Stimulated activated CD8-positive, alpha-beta memory T cell treated with anti-CD3 and anti-CD28 coated beads, Interleukin-7, amount 100 ng/mL, for 4 hours (primary cell): ENCODE results near the gene ANKMY2.
"Not testable (repeated sequence)": the region's sequence is repeated elsewhere in the genome, so short reads cannot be mapped to it uniquely, and the experiment has no call there.

ENCODE experiments used
- DNase-seq, 2 donors: peaks; one replicate each; pipeline ENCODE4 v3.0.0-alpha.2; 2020; ENCODE audit warnings: low read depth in 2 of 2

ANKMY2 gene

DNA sequence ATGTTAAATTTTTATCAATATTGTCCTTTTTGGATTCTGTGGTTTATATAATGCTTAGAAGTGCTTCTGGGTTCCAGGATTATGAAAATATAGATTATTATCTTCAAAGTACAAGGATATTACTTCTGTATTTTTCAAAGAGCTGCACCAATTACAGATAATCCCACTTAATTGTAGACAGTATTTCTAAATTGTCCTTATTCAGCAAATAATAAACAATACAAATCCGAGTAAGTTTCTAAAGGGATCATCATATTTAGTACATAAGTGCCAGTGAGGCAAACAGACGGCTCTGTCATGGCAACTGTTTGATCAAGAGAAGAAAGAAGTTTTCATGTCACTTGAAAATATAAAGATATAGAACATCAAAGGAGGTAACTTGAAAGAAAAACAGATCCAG is 19.2 kb downstream of the ANKMY2 start:
- no peak for DNase-seq

DNA sequence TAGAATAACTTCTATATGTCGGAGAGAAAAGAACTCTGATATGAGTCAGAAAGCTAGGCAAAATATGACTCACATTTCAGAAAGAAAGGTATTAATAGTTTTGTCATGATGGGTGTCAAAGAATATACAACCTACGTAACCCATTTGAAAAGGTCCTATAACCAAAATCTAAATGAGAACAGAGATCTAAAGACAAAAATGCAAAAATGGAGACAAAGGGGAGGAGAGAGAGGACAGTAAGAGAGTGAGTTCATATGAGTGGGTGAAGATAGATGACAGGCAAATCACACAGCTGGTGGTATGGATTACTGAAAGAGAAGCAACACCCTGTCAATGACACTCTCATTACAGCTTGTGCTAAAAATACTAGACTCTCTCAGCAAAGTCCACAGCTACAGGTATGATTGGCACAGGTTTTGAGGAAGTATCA is 25.6 kb downstream of the ANKMY2 start:
- DNase-seq = no peak

DNA sequence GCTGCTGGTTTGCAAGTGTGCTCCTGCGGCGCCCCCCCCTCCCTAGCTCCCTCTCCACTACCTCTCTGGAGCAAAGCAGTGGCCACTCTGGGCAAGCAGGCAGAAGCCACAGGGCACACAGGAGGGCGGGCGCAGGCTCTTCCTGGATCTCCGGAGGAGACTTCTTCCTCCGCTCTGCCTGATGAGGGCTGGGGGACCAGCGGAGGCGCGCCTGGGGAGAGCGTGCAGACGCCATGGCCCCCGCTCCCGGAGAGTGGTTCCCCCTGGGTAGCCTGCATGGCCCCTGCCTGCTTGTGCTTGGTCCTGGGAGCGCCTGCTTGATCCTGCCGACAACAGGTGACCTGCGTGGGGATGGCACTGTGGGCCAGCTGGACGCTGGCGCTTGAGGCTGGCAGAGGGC is 29.0 kb downstream of the ANKMY2 start:
- no peak for DNase-seq

DNA sequence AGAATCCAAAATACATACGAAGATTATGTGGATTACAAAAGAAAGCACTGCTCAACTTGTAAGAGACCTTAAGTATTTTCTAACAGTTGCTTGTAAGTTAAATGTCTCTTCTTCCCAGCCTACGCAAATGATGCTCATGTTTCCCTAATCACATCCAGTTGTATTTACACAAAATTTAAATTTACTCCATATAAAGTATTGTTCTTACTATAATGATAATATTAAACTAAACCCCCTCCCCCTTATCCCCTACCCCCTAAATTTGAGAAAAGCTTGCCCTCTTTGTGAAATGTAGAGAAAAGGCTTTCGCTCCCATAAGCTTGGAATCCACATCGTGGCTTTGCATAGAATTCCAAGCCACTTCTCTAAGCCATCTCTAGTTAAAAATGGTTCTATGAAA is 29.4 kb downstream of the ANKMY2 start:
- no peak for DNase-seq

DNA sequence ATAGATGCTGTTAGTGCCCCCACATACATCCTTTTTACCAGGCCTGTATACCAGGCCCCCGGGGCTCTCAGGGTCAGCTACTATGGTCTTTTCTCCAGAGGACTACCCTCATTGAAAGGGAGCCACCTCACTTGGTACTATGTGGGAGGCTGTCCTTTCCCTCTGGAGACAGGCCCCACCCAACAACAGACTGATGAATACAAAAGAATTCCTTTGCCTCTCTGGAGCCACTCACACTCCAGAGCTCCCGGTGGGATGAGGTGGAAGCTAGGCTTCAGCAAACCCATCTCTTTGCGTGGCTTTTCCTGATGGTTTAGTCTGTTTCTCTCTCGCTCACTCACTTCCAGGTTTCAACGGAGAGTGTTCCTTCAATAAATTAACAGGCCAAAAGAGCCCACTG is 30.3 kb downstream of the ANKMY2 start:
- no peak for DNase-seq

DNA sequence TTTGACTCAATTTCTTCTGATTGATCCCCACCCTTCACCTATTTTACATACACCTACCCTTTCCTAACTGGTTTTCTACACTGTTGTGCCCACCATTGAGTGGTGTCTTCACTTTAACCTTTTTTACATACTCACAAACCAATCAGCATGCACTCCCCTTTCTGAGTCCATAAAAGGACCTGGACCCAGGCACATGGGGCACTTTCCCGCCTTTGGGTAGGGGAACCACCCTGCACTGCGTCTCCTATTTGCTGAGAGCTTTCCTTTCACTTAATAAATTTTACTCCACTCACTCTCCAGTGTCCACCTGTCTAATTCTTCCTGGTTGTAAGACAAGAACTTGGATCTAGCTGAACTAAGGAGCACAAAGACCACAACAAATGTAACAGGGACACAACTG is 33.8 kb downstream of the ANKMY2 start:
- DNase-seq = no peak

DNA sequence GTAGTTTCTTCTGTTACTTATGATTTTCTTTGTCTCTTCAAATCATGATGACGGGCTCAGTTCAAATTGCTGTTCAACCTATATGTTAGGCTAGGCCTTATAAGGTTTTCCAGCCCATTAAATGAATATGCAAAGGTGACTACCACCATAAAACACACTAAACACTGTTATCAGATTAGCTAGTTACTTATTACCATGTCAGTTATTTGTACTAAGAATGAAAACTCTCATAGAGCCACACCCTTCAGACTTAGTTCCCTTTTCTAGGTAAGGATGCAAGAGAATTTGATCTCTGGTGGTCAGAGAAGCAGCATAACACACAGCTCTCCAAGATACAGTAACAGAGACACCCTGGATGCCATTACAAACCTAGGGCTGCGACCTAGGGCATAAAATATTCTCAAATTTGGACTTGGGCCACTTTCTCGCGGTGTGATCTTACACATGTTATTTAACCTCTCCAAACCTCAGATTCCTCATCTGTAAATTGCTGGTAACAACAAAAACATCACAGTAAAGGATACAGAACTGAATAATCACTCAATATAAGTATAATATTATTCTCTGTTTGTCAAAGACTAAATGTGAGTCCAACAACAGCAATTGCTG is 35.6 kb downstream of the ANKMY2 start:
- DNase-seq = no peak

DNA sequence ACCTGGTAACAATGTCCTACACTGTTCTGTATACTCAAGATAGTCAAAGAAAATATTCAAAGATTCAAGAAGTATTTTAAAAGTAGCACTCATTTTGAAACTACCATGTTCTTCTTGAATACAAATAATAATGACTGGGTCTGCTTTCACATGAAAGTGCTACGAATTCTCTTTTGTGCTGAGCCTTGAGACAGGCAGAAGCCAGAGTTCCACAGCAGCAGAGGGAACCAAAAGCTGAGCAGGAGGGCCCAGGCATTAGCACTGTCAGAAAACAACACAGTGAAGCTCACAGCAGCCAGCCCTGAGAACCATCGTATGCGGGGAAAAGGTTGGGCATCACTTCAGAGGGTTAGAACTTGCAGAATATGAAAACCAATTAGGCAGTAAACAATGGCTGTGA is 38.9 kb downstream of the ANKMY2 start:
- no peak for DNase-seq

DNA sequence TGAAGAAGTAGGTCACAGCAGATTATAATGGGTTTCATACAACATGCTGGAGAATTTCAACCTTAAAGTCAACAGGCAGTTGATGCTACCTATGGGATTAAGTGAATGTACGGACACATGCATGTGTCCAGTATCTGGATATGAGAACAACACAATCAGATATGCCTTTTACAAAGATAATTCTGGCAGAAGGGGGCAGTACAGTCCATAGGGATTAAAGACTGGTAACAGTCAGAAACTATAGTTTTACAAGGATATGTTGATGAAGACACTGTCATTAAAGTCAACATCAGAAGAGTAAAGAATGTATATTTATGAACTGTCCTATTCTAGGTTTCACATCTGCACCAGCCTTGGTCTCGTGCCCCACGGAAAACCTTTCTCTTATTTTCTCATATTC is 41.5 kb downstream of the ANKMY2 start:
- DNase-seq = no peak

DNA sequence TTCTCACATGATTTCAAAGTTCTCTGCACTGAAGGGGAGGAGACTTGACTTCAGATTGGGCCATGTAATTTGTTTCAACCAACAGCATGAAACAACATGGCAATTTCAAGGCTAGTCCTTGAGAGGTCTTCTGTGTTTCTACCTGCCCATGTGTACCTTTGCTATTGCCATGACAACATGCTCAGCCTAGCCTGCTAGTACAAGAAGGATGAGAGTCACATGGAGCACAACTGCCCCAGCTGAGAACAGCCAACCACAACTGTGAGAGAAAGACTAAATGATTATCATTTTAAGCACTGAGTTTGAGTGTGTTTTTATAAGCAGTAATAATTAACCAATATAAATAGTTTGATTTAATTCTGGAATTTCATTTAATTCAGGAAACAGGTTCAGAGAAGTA is 41.9 kb downstream of the ANKMY2 start:
- DNase-seq = no peak

DNA sequence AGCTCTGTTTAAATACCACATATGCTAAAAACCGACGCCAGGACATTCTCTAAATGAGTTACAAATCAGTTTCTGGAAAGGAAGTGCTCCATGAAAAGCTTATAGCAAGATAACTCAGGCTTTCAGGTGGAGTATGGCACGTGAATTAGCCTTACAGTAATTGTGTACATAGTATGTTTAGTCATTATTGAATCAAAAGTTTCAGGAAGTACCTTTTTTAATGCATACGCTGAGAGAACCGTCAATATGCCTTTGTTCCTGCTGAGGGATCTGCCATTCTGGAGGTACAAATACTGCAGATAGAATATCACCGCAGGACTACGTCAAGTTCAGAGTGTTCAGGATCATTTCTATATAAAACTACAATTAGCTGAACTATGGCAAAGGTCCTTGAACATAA is 45.7 kb downstream of the ANKMY2 start:
- DNase-seq = no peak

DNA sequence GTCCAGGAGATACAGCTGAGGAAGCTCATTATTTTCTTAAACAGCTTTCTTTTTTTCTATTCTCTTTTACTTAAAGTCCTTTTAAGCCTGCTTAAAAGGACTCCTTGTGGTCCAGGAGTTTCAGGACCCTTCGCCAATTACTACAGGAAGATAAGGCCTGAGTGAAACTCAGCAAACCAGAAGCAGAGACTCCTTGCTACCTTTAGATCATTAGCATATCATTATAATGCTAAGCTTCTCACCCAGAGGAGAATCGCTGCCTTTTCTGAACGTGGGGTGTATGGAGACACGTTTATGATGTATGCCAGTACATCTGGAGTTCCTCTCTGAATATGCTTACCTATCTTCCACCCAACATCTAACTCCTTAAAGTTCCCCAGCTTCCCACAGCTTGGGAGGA is 47.5 kb downstream of the ANKMY2 start:
- DNase-seq = no peak

DNA sequence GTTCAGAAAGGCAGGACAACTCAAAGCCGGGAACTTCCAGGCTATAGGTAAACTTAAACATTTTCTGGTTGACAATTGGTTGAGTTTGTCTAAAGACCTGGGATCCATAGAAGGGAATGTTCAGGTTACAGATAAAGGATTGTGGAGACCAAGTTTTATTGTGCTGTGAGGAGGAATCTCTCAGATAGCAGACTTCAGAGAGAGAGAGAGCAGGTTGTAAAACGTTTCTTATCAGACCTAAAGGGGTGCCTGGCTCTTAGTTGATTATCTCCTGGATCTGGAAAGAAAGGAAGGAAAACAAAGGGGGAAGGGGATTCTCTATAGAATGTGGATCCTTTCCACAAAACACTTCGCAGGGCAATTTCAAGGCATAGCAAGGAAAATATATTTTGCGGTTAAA is 50.0 kb downstream of the ANKMY2 start:
- not testable (repeated sequence) for DNase-seq

DNA sequence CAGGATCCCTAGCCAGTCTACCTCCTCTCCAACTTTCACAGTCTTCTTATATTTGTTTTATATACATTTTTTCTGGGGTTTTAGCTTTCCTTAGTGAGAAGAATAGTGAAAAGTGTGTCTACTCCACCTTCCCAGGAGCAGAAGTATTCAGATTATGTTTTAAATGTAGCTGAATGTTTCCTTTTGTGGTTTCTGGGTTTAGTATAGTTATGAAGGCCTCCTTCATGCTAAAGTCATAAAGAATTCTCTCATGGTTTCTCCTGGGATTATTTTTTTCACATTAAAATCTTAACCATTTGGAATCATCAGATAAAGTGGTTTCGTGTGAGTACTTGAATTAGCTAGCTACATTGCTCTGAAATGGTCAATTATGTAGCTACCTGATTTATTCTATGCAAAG is 50.9 kb downstream of the ANKMY2 start:
- no peak for DNase-seq

DNA sequence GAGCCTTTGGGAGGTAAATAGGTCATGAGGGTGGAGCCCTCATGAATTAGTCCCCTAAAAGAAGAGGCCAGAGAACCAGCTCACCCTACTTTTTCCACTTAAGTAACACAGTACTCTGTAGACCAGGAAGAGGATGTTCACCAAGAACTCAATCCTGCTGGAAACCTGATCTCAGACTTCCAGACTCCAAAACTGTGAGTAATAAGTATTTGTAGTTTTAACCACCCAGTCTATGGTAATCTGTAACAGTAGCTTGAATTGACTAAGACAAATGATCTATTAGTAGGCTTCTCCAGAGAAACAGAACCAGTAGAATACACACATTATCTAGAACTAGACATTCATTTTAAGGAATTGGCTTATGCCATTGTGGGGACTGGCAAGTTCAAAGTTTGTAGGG is 51.5 kb downstream of the ANKMY2 start:
- no peak for DNase-seq

DNA sequence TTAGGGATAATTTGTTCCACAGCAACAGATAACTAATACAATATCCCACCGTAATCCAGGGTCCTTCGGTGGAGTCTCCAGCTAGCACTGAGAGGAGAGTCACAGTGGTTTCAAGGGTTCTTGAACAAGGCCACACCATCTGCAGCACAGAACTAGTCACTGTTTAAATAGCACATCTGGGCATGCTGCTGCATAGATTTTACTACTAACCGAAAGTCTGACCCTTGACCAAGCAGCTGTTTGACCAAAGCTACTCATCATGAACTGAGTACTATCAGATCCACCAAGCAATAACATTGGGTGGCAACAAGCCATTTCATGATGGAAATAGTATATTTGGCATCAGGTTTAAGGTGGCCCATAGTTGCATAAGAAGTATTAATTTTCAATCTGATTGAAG is 53.2 kb downstream of the ANKMY2 start:
- DNase-seq = no peak

DNA sequence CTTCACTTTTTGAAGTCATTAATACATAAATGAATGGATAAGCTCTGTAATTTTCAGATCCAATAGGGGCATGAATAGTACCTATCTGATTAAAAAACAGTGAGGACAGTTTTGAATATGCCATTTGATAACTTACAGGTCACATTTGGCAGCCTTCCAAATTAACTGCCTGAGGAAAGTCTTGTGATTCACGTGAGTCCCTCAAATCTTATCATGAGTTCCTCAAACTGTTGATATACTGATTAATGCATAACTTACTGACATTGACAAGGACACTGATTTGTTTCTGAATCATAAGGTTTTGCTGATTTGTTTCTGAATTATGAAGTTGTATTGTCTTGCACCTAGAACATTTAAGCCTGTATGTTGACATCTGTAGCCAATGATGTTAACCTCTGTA is 55.1 kb downstream of the ANKMY2 start:
- DNase-seq = no peak

DNA sequence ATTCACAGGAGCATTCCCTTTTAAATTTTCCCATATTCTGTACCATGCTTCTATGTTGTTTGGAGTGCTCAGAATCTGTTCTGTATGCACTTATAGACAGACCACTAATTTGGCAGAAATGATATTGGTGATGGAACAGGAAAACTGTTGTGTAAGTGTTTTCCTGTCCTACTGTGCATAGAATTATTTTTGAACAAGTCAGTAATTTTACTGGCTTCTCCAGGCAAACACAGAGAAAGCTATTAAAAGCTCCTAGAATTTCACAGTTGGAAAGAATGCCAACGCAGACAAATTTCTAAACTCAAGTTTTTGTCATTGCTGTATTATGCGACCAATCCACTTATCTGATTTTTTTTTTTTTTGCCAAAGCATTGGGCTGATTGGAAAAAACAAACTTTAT is 55.7 kb downstream of the ANKMY2 start:
- no peak for DNase-seq

DNA sequence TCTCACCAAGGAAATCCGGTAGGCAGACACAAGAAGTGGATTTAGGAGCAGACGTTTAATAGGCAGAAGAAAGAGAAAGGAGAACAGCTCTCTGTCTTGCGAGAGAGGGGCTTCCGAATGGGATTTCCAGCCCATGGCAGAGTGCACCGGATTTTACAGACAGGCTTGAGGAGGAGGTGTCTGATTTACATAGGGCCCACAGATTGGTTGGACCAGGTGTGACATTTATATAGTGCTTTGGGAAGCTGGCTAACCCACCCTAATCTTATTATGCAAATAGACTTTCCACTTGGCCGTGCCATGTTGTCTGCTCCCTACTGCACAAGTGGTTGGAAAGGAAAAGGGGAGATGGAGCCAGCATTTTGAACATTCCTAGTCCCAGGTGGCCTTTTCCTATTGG is 57.8 kb downstream of the ANKMY2 start:
- DNase-seq = no peak

DNA sequence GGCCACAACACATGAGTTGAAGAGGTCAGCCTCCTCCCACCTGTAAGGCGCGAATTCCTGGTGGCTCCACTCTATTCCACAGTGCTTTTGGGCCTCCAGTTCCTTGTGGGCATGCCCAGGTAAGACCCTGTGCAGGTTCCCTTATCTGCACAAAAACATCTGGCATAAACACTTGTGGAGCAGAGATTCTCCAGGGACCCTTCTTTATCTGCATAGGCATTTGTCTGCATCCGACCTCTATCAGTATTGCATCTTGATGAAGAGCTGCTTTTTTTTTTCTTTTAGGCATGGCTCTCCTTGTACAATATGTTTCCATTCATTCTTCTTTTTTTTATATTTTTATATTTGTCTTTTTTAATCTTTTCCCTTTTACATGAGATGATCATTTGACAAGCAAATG is 58.4 kb downstream of the ANKMY2 start:
- no peak for DNase-seq

DNA sequence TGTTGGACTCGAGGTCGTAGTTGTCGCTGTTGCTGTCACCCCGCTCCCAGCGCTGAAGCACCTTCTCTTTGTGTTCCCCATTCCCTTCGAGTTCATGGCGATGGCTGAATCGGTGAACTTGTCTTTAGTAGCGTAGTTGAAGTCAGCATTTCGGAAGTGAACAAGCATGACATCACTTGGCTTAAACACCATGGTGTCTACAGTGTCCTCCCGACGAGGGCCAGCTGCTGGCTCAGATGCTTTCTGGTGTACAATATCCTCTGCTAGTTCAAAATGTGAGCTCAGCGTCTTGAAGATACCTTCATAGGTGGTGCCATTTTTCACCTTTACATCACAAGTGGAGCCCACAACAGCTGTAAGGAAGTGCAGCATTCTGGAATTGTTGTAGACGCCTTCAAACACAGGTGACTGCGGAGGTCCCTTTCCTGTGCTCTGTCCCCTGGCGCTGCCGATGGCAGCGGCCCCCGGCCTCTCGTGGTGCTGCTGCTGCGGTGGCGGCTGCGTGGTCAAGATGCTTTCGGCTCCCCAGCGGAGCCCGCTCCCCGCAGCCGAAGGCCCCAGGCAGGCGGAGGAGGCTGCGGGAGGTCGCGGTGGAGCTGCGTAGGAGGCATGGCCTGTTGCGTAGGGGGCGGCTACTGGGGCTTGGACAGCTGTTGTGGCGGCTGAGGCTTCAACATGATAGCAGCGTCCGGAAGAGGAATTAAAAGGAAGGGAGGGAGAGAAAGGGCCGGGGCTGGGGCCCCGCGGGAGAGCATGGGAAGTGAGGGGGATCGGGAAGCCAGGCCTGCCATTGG is 59.3 kb downstream of the ANKMY2 start:
- no peak for DNase-seq

DNA sequence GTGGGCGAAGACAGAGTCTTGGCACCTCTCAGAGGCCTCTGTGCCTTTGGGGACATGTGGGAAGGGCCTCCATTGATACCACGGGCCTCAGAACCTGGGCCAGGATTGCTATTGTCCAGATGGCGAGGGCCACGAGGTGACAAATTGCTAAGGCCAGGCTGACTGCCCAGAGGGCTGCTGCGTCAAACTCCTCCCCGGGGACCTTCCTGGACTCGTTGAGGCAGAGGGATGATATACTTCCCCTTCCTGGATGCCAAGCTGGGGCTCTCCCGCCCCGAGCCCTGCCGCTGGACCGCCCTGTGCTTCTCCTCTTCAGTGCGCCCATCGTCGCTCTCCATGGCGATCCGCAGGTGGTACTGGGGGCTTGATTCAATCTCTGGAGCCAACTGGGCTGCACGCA is 60.0 kb downstream of the ANKMY2 start:
- DNase-seq = no peak

DNA sequence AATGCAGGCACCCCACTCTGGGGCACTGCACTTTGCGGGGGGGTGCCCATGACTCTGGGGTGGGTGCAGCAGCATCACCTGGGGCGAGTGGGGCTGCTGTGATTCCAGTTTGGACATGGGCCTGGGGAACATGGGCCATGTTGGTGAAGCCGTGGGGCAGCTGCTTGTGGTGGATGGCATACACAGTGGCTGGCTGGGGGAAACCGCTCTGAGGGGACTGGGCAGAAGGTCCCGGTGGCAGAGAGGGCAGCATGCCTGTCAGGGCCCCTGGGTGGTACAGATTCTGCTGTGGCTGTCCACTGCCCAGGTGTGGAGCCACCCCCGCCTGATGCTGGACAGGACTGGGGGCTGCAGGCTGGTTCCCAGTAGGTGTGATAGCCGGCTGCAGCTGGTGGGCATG is 61.7 kb downstream of the ANKMY2 start:
- no peak for DNase-seq

DNA sequence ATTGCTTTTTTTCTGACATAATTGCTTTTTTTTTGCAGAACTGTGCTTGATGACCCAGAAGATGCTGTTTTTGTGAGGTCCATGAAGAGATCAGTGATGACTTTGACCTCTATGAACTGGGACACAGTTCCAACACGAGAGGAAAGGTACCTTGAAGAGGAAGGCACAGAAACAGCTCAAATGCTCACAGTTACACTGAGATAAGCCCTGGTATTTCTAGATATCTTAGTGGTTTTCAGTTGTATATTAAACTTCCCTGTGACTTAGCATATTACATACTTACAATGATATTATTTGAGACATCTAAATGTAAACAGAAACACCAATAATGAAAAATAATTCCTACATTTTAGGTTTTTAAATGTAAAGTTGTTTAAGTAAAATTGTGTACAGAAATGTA is 64.3 kb downstream of the ANKMY2 start:
- DNase-seq = no peak
